GM18868 (cell line): Measurements from ENCODE around the gene PDE11A.
"Not testable (repeated sequence)": the region's sequence is repeated elsewhere in the genome, so short reads cannot be mapped to it uniquely, and the experiment has no call there.

ENCODE experiments used
- ATAC-seq: cut with Tn5 transposase; IDR thresholded peaks from one replicate; pipeline ENCODE4 v1.9.1; 2021; ENCODE audit warnings: mild to moderate bottlenecking, moderate library complexity; ENCODE audit not compliant: unreplicated experiment

PDE11A gene

GRCh38 chr2:177828557-177828956 is 244.0 kb downstream of the PDE11A start:
- ATAC-seq, result no peak

GRCh38 chr2:177826897-177827296 is 245.7 kb downstream of the PDE11A start:
- no peak for ATAC-seq

- ATAC-seq, result no peak
Observed at GRCh38 chr2:177822941-177823340, 249.6 kb downstream of the PDE11A start.

GRCh38 chr2:177818412-177818811 is 254.2 kb downstream of the PDE11A start:
- ATAC-seq, result no peak

- ATAC-seq, result no peak
Observed at GRCh38 chr2:177817300-177817699, 255.3 kb downstream of the PDE11A start.

GRCh38 chr2:177816766-177817165 is 255.8 kb downstream of the PDE11A start:
- no peak for ATAC-seq

- no peak for ATAC-seq
Observed at GRCh38 chr2:177812713-177813396, 259.7 kb downstream of the PDE11A start.

GRCh38 chr2:177810906-177811305 is 261.7 kb downstream of the PDE11A start:
- ATAC-seq, result no peak

GRCh38 chr2:177808984-177809809 is 263.4 kb downstream of the PDE11A start:
- no peak for ATAC-seq

GRCh38 chr2:177806025-177806424 is 266.6 kb downstream of the PDE11A start:
- no peak for ATAC-seq

- ATAC-seq, result no peak
Observed at GRCh38 chr2:177799531-177799930, 273.0 kb downstream of the PDE11A start.

- ATAC-seq, result no peak
Observed at GRCh38 chr2:177797808-177798207, 274.8 kb downstream of the PDE11A start.

GRCh38 chr2:177796654-177797415 is 275.7 kb downstream of the PDE11A start:
- no peak for ATAC-seq

- ATAC-seq, result no peak
Observed at GRCh38 chr2:177796011-177796410, 276.6 kb downstream of the PDE11A start.

- ATAC-seq, result not testable (repeated sequence)
Observed at GRCh38 chr2:177785143-177785542, 287.4 kb downstream of the PDE11A start.

- ATAC-seq, result no peak
Observed at GRCh38 chr2:177784745-177785067, 287.9 kb downstream of the PDE11A start.

GRCh38 chr2:177783835-177784744 is 288.5 kb downstream of the PDE11A start:
- peak; percentile 74 for ATAC-seq

- ATAC-seq, result no peak
Observed at GRCh38 chr2:177783091-177783490, 289.5 kb downstream of the PDE11A start.

GRCh38 chr2:177782613-177783012 is 290.0 kb downstream of the PDE11A start:
- no peak for ATAC-seq

- no peak for ATAC-seq
Observed at GRCh38 chr2:177778472-177778871, 294.1 kb downstream of the PDE11A start.

GRCh38 chr2:177772529-177772928 is 300.0 kb downstream of the PDE11A start:
- ATAC-seq, result peak; percentile 55
